Measurements from ENCODE around the gene HOXD8.

Gene HOXD8

DNA sequence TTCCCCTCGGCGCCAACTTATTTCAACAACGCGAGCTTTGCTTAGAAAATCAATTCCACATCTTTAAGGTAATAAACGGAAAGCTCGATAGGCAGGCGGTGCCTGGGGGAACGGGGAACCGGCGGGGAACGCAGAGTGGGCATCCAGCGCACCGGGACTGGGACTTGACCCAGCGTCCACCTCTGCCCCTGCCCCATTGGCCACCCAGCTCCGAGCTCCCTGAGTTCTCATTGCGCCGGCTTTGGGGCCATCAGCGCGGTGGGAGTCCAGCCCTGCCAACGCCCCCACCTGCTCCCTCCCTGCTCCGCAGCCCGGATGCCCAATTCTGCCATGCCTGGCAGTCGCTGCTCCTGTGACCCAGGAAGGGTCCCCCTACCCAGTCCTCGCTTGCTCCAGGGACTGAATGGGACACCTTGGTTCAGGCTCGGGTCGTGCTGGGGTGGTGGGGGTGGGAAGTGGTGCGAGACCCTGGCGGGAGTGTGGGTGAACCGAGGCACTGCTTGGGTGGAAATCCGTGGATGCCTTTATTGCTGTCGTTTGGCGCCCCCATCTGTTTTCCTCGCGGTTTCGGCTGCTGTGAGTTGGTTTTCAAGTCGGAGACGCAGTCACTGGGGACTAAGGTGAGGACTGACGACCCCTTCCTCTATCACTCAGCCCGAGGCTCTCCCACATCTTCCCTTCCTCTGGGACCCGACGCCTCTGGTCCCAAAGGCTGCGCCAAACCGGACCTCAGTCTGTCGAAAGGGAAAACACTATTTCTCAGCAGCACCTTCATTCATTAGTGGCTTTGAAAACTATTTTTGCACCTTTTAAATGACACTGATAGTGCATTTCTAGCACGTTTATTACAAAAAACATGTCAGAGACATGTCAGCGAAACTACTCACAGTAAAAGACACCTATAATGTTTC is 43.4 kb upstream of the HOXD8 start:
- TF ChIP-seq, protein P1, sequence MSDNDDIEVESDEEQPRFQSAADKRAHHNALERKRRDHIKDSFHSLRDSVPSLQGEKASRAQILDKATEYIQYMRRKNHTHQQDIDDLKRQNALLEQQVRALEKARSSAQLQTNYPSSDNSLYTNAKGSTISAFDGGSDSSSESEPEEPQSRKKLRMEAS (IDR thresholded peaks at IDR 0.05; ENCODE audit: low read depth, low read length), result no peak
- TF ChIP-seq, protein P2, sequence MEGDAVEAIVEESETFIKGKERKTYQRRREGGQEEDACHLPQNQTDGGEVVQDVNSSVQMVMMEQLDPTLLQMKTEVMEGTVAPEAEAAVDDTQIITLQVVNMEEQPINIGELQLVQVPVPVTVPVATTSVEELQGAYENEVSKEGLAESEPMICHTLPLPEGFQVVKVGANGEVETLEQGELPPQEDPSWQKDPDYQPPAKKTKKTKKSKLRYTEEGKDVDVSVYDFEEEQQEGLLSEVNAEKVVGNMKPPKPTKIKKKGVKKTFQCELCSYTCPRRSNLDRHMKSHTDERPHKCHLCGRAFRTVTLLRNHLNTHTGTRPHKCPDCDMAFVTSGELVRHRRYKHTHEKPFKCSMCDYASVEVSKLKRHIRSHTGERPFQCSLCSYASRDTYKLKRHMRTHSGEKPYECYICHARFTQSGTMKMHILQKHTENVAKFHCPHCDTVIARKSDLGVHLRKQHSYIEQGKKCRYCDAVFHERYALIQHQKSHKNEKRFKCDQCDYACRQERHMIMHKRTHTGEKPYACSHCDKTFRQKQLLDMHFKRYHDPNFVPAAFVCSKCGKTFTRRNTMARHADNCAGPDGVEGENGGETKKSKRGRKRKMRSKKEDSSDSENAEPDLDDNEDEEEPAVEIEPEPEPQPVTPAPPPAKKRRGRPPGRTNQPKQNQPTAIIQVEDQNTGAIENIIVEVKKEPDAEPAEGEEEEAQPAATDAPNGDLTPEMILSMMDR (IDR thresholded peaks at IDR 0.05; ENCODE audit: low read depth, low read length), result peak; percentile 58
- DNase-seq (ENCODE audit: low read depth), result peak; percentile 80
- peak overlapping the region; percentile 42 for H3K4me3 ChIP-seq (ENCODE audit: low read depth, low read length)

DNA sequence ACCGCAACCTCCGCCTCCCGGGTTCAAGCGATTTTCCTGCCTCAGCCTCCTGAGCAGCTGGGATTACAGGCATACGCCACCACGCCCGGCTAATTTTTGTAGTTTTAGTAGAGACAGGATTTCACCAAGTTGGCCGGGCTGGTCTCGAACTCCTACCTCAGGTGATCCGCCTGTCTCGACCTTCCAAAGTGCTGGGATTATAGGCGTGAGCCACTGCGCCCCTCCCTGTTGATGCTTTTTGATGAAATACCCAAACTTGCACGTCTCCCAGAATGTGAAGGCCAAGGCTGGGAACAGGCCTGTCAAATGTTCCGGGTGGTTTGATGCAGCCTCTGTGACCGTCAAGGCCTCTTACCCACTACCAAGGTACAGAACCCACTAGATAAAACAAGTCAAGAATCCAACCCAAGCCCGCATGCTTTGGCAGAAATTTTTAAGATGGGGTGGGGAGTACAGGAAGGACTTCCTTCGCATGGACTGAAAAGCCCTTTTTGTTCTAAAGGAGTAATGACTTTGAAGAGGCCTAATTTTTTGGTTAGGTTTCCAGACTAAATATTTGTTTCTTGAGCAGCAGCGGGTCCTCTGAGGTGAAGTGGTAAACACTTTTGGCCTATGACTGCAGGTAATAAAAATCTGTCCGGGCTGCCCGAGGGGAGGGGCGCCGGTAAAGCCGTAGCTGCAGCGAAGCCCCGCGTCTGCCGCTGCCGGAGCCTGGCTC is 42.0 kb upstream of the HOXD8 start:
- DNase-seq (ENCODE audit: low read depth), result no peak
- TF ChIP-seq, protein P2 (IDR thresholded peaks at IDR 0.05; ENCODE audit: low read depth, low read length), result no peak
- no peak for TF ChIP-seq MYC (IDR thresholded peaks at IDR 0.05; ENCODE audit: low read depth, low read length)
- H3K4me3 ChIP-seq (ENCODE audit: low read depth, low read length), result no peak overlapping the region

DNA sequence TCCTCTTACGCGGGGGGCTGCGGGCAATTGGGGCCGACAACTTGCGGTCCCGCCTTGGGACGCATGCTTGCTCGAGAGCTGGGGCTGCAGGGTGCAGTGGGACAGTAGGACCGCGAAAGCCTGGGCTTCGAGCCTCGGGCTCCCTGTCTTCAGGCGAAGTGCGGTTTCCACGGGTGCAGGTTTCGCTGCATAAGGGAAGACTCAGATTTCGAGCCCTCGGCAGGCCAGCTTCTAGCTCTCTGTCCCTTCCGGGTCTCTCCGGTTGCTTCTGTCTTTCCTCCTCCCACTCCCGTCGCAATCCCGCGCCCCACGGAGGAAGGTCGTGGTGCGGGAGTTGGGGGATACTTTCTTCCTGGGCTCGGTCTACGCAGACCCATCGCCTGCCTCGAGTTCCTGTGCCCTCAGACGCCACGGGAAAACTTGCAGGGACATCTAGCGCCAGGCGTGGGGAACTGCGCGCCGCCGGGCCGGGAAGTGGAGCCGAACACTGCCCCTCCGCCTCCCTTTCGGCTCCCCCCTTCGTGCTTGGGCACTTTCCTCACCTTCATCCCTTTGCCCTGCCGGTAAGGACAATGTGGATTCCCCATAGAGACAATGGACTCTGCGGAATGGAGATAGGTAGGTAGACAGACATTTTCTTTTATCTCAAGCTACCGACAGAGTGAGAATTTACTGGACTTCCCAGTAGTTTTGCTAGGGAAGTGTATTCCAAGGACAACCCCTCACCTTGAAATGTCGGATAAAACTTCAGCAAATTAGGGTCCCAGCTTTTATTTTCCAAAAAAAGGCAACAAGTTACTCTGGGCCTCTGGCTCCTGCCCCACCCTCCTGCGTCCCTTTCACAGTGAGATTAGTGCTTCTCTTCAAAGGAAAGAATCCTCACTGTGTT is 41.2 kb upstream of the HOXD8 start:
- TF ChIP-seq, protein P1 (IDR thresholded peaks at IDR 0.05; ENCODE audit: low read depth, low read length), result 0 out of 2 replicates have a peak, but pooled peaks have one; percentile 12
- TF ChIP-seq, protein P2 (IDR thresholded peaks at IDR 0.05; ENCODE audit: low read depth, low read length), result peak; percentile 73
- TF ChIP-seq MYC (IDR thresholded peaks at IDR 0.05; ENCODE audit: low read depth, low read length), result no peak
- no peak for TF ChIP-seq POLR2A (IDR thresholded peaks at IDR 0.05; ENCODE audit: extremely low read depth, insufficient read length)
- DNase-seq (ENCODE audit: low read depth), result peak; percentile 78
- H3K4me3 ChIP-seq (ENCODE audit: low read depth, low read length), result no peak overlapping the region

DNA sequence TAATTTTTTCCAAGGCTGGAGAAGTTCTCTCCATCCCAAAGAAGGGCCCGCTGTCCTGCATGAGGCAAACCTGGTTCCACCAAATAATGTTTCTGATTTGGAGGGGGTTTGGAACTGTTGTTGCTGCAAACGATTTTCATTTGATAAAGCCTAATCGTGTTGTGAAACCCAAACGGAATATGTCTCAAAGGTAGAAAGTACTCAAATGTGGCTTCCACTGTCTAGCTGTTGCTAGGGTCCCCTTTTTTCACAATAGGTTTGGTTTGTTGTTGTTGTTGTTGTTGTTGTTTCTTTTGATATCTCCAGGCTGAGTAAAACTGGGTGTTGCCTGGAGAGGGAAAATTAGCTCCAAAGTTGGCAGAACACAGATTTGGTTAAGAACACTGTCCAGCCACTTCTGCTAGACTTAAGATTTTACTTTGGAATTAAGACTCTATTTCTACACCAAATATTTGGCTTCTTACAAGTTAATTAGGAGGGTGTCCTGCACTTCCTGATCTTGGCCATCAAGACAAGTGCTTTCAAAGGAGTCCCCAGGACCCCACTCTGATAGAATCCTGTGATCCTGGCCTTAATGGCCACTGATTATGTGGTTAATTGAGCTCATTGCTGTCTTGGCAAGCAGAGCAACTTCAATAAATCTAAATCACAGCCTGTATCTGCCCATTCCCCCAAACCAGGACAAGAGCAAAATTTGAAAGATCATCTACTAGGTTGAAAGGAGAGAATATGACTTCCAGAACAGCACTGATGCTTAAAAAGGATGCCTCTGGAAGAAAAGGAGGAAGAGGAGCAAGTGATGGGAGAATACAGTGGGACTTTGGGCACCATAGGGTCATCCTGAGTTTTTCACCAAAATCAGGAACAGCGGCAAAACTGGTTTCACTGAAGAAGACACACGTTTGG is 40.3 kb upstream of the HOXD8 start:
- TF ChIP-seq, protein P1 (IDR thresholded peaks at IDR 0.05; ENCODE audit: low read depth, low read length), result no peak
- TF ChIP-seq, protein P2 (IDR thresholded peaks at IDR 0.05; ENCODE audit: low read depth, low read length), result no peak
- TF ChIP-seq MYC (IDR thresholded peaks at IDR 0.05; ENCODE audit: low read depth, low read length) (no peak), POLR2A (IDR thresholded peaks at IDR 0.05; ENCODE audit: extremely low read depth, insufficient read length) (no peak)
- H3K4me3 ChIP-seq (ENCODE audit: low read depth, low read length), result no peak overlapping the region
- DNase-seq (ENCODE audit: low read depth), result no peak

DNA sequence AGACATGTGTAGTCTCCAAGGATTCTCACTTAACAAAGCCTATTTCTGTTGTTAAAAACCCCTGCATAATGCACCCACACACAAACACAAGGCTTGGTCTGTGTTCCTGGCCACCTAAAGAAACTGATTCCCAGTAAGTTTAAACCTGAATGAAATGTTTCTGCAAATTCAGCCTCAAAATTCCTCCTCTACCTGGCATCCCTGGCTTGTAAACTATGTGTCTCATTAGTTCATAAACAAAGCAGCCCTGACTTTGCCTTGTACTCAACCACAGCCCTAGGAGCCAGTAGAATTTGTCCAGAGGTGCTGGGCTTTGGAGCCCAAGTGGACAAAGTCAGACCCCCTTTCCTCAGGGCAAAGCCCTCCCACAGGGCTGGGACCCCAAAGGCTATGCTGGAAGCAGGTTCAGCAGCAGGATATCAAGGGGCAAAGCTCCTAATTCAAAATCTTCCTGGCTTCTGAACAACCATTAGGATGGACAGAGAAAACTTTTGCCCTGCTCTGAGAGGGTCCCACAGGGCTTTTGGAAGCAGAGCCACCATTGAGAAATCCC is 39.6 kb upstream of the HOXD8 start:
- DNase-seq (ENCODE audit: low read depth), result no peak
- TF ChIP-seq POLR2A (IDR thresholded peaks at IDR 0.05; ENCODE audit: extremely low read depth, insufficient read length) (no peak), MYC (IDR thresholded peaks at IDR 0.05; ENCODE audit: low read depth, low read length) (no peak)
- TF ChIP-seq, protein P1 (IDR thresholded peaks at IDR 0.05; ENCODE audit: low read depth, low read length), result no peak
- TF ChIP-seq, protein P2 (IDR thresholded peaks at IDR 0.05; ENCODE audit: low read depth, low read length), result no peak
- no peak overlapping the region for H3K4me3 ChIP-seq (ENCODE audit: low read depth, low read length)
